Activated CD4-positive, CD25-positive, alpha-beta regulatory T cell (primary cell): ENCODE measurements around the gene SUN2.

Experiments
- DNase-seq, 4 experiments: peaks; one replicate each; lab custom pipeline; 2025; lab: John Stamatoyannopoulos, UW

SUN2 gene

GRCh38 chr22:38776086-38776485 is 20.3 kb upstream of the SUN2 start:
- DNase-seq = no peak

- DNase-seq = no peak
These were observed 19.9 kb upstream of the SUN2 start for GRCh38 chr22:38775656-38776055.

GRCh38 chr22:38774496-38775166 is 18.8 kb upstream of the SUN2 start:
- DNase-seq = no peak

- no peak for DNase-seq
These were observed 17.7 kb upstream of the SUN2 start for GRCh38 chr22:38773363-38773946.

- DNase-seq = no peak
These were observed 16.8 kb upstream of the SUN2 start for GRCh38 chr22:38772623-38772873.

GRCh38 chr22:38770257-38770949 is 14.6 kb upstream of the SUN2 start:
- no peak for DNase-seq

GRCh38 chr22:38768036-38768435 is 12.2 kb upstream of the SUN2 start:
- DNase-seq = no peak

- no peak for DNase-seq
These were observed 11.5 kb upstream of the SUN2 start for GRCh38 chr22:38767313-38767712.

GRCh38 chr22:38766076-38766777 is 10.4 kb upstream of the SUN2 start:
- peak in 1 of 4 experiments; percentile 8 for DNase-seq

- DNase-seq = no peak
These were observed 6.8 kb upstream of the SUN2 start for GRCh38 chr22:38762551-38762983.

GRCh38 chr22:38761202-38762162 is 5.7 kb upstream of the SUN2 start:
- no peak for DNase-seq

- DNase-seq = no peak
These were observed 4.8 kb upstream of the SUN2 start for GRCh38 chr22:38760477-38761201.

- DNase-seq = no peak
These were observed 3.2 kb upstream of the SUN2 start for GRCh38 chr22:38759005-38759404.

GRCh38 chr22:38758276-38758945 is 2.6 kb upstream of the SUN2 start:
- peak in 3 of 4 experiments; percentile 17 to 41 (median 17) for DNase-seq

GRCh38 chr22:38757464-38757757 is 1.6 kb upstream of the SUN2 start:
- DNase-seq = no peak

- DNase-seq = no peak
These were observed 1.1 kb upstream of the SUN2 start for GRCh38 chr22:38756711-38757463.

GRCh38 chr22:38755155-38755910 is 465 bp downstream of the SUN2 start:
- DNase-seq = peak in 3 of 4 experiments; percentile 19 to 47 (median 37)

- no peak for DNase-seq
These were observed 1.0 kb downstream of the SUN2 start for GRCh38 chr22:38754751-38755154.
